OCI-LY3 (cell line): ENCODE data around the gene KCNA10.

Experiments used
- H2AFZ ChIP-seq: fragments of 200-600, 300-600 bp; shearing (Covaris generic); 2 replicates; pipeline ENCODE4 v1.6.0; 2014; ENCODE audit warnings: antibody characterized with exemption, low read depth, low read length
- H3K27ac ChIP-seq: fragments of 200-600, 300-600 bp; sonication (generic); 2 replicates; pipeline ENCODE4 v1.5.1; 2014; ENCODE audit warnings: mild to moderate bottlenecking, low read length, moderate library complexity, mixed read lengths
- H3K27me3 ChIP-seq: fragments of 200-600, 300-600 bp; sonication (generic); 2 replicates; pipeline ENCODE4 v1.6.1; 2014; ENCODE audit warnings: low read depth, low read length, mixed read lengths
- H3K36me3 ChIP-seq: fragments of 200-600, 300-600 bp; sonication (generic); replicated peaks from 2 replicates; pipeline ENCODE3; 2014; ENCODE audit warnings: low read depth, low read length, mixed read lengths
- H3K4me1 ChIP-seq: fragments of 300-600, 200-600 bp; sonication (generic); 2 replicates; pipeline ENCODE4 v1.6.1; 2014; ENCODE audit warnings: low read length, mixed read lengths
- H3K4me2 ChIP-seq: fragments of 200-600, 300-600 bp; sonication (generic); 2 replicates; pipeline ENCODE4 v1.6.1; 2014; ENCODE audit warnings: low read length, mixed read lengths
- H3K4me3 ChIP-seq: fragments of 300-600, 200-600 bp; sonication (generic); 2 replicates; pipeline ENCODE4 v1.5.1; 2014; ENCODE audit warnings: antibody characterized with exemption, mild to moderate bottlenecking, low read length, moderate library complexity
- H3K79me2 ChIP-seq: fragments of 300-600, 200-600 bp; shearing (Covaris generic); 2 replicates; pipeline ENCODE4 v1.6.1; 2014; ENCODE audit warnings: mild to moderate bottlenecking, low read length, mixed read lengths
- H3K9ac ChIP-seq: fragments of 300-600, 200-600 bp; shearing (Covaris generic); 2 replicates; pipeline ENCODE4 v1.6.0; 2014; ENCODE audit warnings: mild to moderate bottlenecking, low read length, moderate library complexity
- H3K9me3 ChIP-seq: fragments of 200-600, 300-600 bp; shearing (Covaris generic); 2 replicates; pipeline ENCODE4 v1.6.1; 2014; ENCODE audit warnings: low read length, mixed read lengths; ENCODE audit not compliant: insufficient read depth
- H4K20me1 ChIP-seq: fragments of 200-600, 300-600 bp; sonication (generic); 2 replicates; pipeline ENCODE4 v1.6.1; 2016; ENCODE audit warnings: low read length, mixed read lengths; ENCODE audit not compliant: insufficient read depth
- EZH2phosphoT487 ChIP-seq: fragments of 200-600 bp; shearing (Covaris generic); IDR thresholded peaks from 2 replicates; pipeline ENCODE4 v1.6.1; 2018; ENCODE audit warnings: antibody characterized with exemption, mixed run types, low read depth
- TF ChIP-seq, protein P1 (sequence below): fragments of 200-600, 300-600 bp; sonication (generic); IDR thresholded peaks from 2 replicates; pipeline ENCODE4 v1.5.1; 2014; ENCODE audit warnings: antibody characterized with exemption, low read length, low read depth

The KCNA10 gene

GRCh38 chr1:110555807-110556470 is 37.0 kb upstream of the KCNA10 start:
- no peak overlapping the region for H3K27ac ChIP-seq
- no peaks in the 10 kb centered on the region for H4K20me1 ChIP-seq
- H3K4me3 ChIP-seq = no peak overlapping the region
- H3K4me1 ChIP-seq = no peaks in the 10 kb centered on the region
- H3K36me3 ChIP-seq = no peaks in the 10 kb centered on the region
- H3K9ac ChIP-seq = no peak overlapping the region
- H2AFZ ChIP-seq = no peak overlapping the region
- no peaks in the 10 kb centered on the region for H3K79me2 ChIP-seq
- H3K27me3 ChIP-seq = peaks cover 3% of the 10 kb centered on the region; the same call in 1 of the 2 replicates
- no peak overlapping the region for H3K4me2 ChIP-seq
- no peaks in the 10 kb centered on the region for H3K9me3 ChIP-seq
- TF ChIP-seq, protein P1, sequence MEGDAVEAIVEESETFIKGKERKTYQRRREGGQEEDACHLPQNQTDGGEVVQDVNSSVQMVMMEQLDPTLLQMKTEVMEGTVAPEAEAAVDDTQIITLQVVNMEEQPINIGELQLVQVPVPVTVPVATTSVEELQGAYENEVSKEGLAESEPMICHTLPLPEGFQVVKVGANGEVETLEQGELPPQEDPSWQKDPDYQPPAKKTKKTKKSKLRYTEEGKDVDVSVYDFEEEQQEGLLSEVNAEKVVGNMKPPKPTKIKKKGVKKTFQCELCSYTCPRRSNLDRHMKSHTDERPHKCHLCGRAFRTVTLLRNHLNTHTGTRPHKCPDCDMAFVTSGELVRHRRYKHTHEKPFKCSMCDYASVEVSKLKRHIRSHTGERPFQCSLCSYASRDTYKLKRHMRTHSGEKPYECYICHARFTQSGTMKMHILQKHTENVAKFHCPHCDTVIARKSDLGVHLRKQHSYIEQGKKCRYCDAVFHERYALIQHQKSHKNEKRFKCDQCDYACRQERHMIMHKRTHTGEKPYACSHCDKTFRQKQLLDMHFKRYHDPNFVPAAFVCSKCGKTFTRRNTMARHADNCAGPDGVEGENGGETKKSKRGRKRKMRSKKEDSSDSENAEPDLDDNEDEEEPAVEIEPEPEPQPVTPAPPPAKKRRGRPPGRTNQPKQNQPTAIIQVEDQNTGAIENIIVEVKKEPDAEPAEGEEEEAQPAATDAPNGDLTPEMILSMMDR = no peak
- TF ChIP-seq EZH2phosphoT487 = no peak

DNA sequence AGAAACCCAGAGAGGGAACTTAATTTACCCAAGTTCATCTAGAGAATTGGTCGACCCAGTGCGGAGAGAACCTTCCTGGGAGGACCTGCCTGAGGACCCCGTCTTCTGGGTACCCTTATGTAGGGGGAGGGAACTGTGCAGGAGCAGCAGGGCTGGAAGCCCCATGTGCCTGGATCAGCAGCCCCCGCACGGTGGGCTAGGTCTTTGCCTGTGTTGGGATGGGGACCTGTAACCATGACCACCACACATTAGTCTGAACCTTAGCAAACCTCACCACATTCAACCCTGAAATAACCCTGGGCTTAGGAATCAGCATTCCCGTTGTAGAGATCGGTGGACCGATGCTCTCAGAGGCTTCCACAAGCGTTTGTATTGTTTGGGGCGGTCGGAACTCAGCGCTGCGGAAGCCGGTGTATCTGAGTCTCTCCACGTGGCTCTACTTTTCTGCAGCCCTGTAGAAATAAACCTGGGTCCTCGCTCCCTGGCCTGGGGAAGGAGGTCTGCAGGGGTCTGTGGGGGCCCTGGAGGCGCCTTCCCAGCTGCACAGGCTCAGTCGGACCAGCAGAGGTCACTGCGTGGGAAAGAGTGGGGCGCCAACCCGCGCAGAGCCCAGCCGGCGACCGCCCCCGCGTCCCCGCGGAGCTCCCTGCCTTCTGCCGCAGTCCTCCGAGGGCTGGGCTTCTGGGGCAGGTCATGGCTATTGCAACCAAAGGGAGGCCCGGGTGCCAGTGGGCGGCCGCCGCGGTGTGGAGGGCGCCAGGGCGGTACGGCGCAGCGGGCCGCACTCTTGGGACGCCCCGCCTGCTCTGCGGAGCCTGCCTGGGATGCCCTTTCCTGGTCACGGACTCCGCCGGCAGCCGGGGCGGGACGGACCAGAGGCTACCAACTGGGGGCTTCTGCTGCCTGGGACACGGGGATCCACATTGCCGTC is 36.2 kb upstream of the KCNA10 start:
- Histone ChIP-seq H3K27ac (no peak overlapping the region), H3K79me2 (no peaks in the 10 kb centered on the region), H3K36me3 (no peaks in the 10 kb centered on the region), H3K4me2 (no peak overlapping the region), H3K4me3 (no peak overlapping the region), H3K9ac (no peak overlapping the region), H2AFZ (no peak overlapping the region), H4K20me1 (no peaks in the 10 kb centered on the region), H3K27me3 (peaks cover 3% of the 10 kb centered on the region; the same call in 1 of the 2 replicates), H3K9me3 (no peaks in the 10 kb centered on the region), H3K4me1 (no peaks in the 10 kb centered on the region)
- TF ChIP-seq, protein P1 = no peak
- no peak for TF ChIP-seq EZH2phosphoT487

GRCh38 chr1:110551278-110551809 is 32.4 kb upstream of the KCNA10 start:
- Histone ChIP-seq H2AFZ (no peak overlapping the region), H4K20me1 (no peaks in the 10 kb centered on the region), H3K4me3 (no peak overlapping the region), H3K4me1 (no peaks in the 10 kb centered on the region), H3K79me2 (no peaks in the 10 kb centered on the region), H3K9ac (no peak overlapping the region), H3K27me3 (peaks cover 3% of the 10 kb centered on the region; the same call in 1 of the 2 replicates), H3K27ac (no peak overlapping the region), H3K36me3 (no peaks in the 10 kb centered on the region), H3K4me2 (no peak overlapping the region), H3K9me3 (no peaks in the 10 kb centered on the region)
- no peak for TF ChIP-seq EZH2phosphoT487
- TF ChIP-seq, protein P1 = no peak

DNA sequence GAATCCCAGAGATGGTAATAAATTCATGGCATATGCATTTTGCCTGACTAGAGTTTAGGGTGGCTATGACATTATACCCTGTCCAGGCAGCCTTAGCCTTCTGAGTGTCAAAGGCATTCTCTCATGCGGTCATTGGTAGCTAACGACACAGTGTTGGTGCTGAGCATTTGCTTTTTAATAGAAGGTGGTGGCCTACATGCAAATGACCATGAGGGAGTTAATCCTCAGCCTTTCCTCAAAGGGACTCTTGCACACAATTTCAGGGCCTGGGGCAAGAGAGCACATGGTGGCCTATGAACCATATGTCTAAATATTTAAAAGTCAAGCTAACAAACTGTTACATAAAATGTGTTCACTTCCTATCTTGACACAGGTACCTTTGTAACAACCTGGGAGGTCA is 30.9 kb upstream of the KCNA10 start:
- Histone ChIP-seq H3K4me2 (no peak overlapping the region), H3K79me2 (no peaks in the 10 kb centered on the region), H3K9me3 (no peaks in the 10 kb centered on the region), H3K27ac (no peak overlapping the region), H4K20me1 (no peaks in the 10 kb centered on the region), H3K27me3 (peaks cover 3% of the 10 kb centered on the region; the same call in 1 of the 2 replicates), H2AFZ (no peak overlapping the region), H3K4me1 (no peaks in the 10 kb centered on the region), H3K36me3 (no peaks in the 10 kb centered on the region), H3K9ac (no peak overlapping the region), H3K4me3 (no peak overlapping the region)
- TF ChIP-seq, protein P1 = no peak
- TF ChIP-seq EZH2phosphoT487 = no peak
